Measurements from ENCODE around the gene CBX1. TPM values are rescaled to one million over a fixed set of nuclear protein-coding genes. Genes with fewer than 3 reads are reported as not detected.

CBX1 gene
- polyA plus RNA-seq, 1 donor from 2014 or later, result 363 TPM

DNA sequence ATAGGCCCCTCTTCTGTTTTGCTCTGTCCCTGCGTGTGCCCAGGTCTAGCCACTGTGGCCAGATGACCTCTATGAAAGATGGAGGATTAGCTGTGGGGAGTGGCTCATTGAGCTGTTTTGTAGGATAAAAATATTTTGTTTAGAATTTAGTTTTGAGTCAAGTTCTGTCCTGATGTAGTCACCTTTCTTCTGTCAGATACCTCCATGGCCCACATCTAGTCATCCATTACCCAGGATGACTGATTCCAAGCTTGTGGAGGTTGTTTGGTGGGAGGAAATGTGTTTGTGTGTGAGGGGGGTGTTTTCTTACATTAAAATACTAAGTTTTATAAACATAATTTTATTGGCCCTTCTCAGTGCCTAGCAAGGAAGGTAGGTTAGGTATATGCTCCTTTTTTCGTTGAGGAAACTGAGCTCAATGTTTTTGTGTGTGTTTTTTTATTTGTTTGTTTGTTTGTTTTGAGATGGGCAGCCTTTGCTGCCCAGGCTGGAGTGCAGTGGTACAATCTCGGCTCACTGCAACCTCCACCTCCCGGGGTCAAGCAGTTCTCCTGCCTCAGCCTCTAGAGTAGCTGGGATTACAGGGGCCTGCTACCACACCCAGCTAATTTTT, 22.6 kb upstream of the CBX1 start:
- Histone ChIP-seq H3K9me2 (ENCODE audit: insufficient read depth, low read length) (no peaks in the 10 kb centered on the region), H3K79me2 (replicated peaks; ENCODE audit: insufficient read depth, low read length) (no peaks in the 10 kb centered on the region), H3K27me3 (ENCODE audit: insufficient read depth, low read depth, low read length) (no peaks in the 10 kb centered on the region), H3K36me3 (ENCODE audit: insufficient read depth, low read length) (peaks cover 2% of the 10 kb centered on the region), H3K9me3 (ENCODE audit: low read length) (no peaks in the 10 kb centered on the region), H3K4me2 (ENCODE audit: low read length) (no peak overlapping the region), H3K9ac (ENCODE audit: low read length) (no peak overlapping the region), H3F3A (ENCODE audit: insufficient read depth, low read length, poor library complexity, severe bottlenecking) (no peaks in the 10 kb centered on the region), H4K20me1 (ENCODE audit: insufficient read depth) (no peaks in the 10 kb centered on the region), H3K27ac (ENCODE audit: low read length) (no peak overlapping the region), H2AFZ (ENCODE audit: low read depth, low read length) (no peak overlapping the region), H3K4me3 (ENCODE audit: low read length) (no peak overlapping the region)
- TF ChIP-seq MXI1 (conservative IDR thresholded peaks at IDR 0.05; ENCODE audit: poor library complexity, severe bottlenecking), result no peak
- TF ChIP-seq EP300 (conservative IDR thresholded peaks at IDR 0.05; ENCODE audit: poor library complexity, severe bottlenecking), result no peak

DNA sequence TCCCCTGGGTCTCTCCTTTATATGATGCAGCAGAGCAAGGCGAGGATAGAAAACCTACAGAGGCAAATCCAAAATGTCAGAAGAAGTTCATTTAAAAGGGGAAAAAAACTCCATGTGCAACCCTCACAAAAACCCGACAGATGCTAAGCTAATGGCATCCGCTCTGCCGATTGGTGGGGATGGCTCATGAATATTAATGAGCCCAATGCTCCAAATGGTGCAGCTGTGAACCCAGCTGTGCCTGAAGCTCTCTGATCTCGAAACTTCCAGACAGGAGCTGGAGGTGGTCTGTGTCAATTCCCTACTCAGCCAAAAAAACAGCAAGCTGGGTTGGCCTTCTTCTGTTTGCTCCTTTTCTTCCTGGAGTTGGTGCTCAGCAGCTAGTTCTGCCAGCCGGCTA, 21.8 kb upstream of the CBX1 start:
- Histone ChIP-seq H3K36me3 (ENCODE audit: insufficient read depth, low read length) (peaks cover 6% of the 10 kb centered on the region), H3K4me2 (ENCODE audit: low read length) (no peak overlapping the region), H3K4me3 (ENCODE audit: low read length) (no peak overlapping the region), H3F3A (ENCODE audit: insufficient read depth, low read length, poor library complexity, severe bottlenecking) (no peaks in the 10 kb centered on the region), H3K27ac (ENCODE audit: low read length) (no peak overlapping the region), H3K9ac (ENCODE audit: low read length) (no peak overlapping the region), H3K9me2 (ENCODE audit: insufficient read depth, low read length) (no peaks in the 10 kb centered on the region), H2AFZ (ENCODE audit: low read depth, low read length) (no peak overlapping the region), H3K79me2 (replicated peaks; ENCODE audit: insufficient read depth, low read length) (no peaks in the 10 kb centered on the region), H3K9me3 (ENCODE audit: low read length) (no peaks in the 10 kb centered on the region), H3K27me3 (ENCODE audit: insufficient read depth, low read depth, low read length) (no peaks in the 10 kb centered on the region), H4K20me1 (ENCODE audit: insufficient read depth) (no peaks in the 10 kb centered on the region)
- TF ChIP-seq REST (IDR thresholded peaks at IDR 0.05; ENCODE audit: borderline replicate concordance) (no peak), MXI1 (conservative IDR thresholded peaks at IDR 0.05; ENCODE audit: poor library complexity, severe bottlenecking) (no peak), TAF1 (IDR thresholded peaks at IDR 0.05; ENCODE audit: low read depth) (no peak), EP300 (conservative IDR thresholded peaks at IDR 0.05; ENCODE audit: poor library complexity, severe bottlenecking) (no peak), POLR2AphosphoS5 (IDR thresholded peaks at IDR 0.05) (no peak)

DNA sequence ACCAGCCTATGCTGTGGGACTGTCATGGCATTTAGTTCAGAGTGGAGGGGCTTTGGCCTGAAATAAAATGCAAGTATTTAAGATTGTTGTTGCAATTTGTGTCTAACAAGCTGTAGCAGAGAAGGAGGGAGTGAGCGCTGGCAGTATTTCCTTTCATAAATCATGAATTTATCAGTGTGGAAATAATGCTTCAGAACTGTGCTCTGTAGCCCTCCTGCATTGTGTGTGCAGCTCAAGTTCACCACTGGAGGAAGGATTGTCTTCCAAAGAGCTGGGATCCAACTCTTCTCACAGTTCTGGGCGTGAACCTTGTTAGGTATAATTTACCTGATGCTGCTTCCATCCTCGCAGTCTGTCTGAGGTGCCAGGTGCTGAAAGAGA, 21.4 kb upstream of the CBX1 start:
- H3K9me3 ChIP-seq (ENCODE audit: low read length), result no peaks in the 10 kb centered on the region
- no peak overlapping the region for H3K4me3 ChIP-seq (ENCODE audit: low read length)
- no peak overlapping the region for H3K4me2 ChIP-seq (ENCODE audit: low read length)
- peaks cover 6% of the 10 kb centered on the region for H3K36me3 ChIP-seq (ENCODE audit: insufficient read depth, low read length)
- H3K9ac ChIP-seq (ENCODE audit: low read length), result no peak overlapping the region
- no peaks in the 10 kb centered on the region for H3K27me3 ChIP-seq (ENCODE audit: insufficient read depth, low read depth, low read length)
- no peaks in the 10 kb centered on the region for H3F3A ChIP-seq (ENCODE audit: insufficient read depth, low read length, poor library complexity, severe bottlenecking)
- TF ChIP-seq POLR2AphosphoS5 (IDR thresholded peaks at IDR 0.05), result no peak
- TF ChIP-seq TAF1 (IDR thresholded peaks at IDR 0.05; ENCODE audit: low read depth), result no peak
- TF ChIP-seq REST (IDR thresholded peaks at IDR 0.05; ENCODE audit: borderline replicate concordance), result no peak
- TF ChIP-seq EP300 (conservative IDR thresholded peaks at IDR 0.05; ENCODE audit: poor library complexity, severe bottlenecking), result no peak
- TF ChIP-seq MXI1 (conservative IDR thresholded peaks at IDR 0.05; ENCODE audit: poor library complexity, severe bottlenecking), result no peak
- TF ChIP-seq EZH2 (IDR thresholded peaks at IDR 0.05; ENCODE audit: borderline replicate concordance, insufficient read depth, low read length, poor library complexity, severe bottlenecking), result no peak
- no peak for TF ChIP-seq SMC3 (conservative IDR thresholded peaks at IDR 0.05; ENCODE audit: poor library complexity)
- TF ChIP-seq, protein P1, sequence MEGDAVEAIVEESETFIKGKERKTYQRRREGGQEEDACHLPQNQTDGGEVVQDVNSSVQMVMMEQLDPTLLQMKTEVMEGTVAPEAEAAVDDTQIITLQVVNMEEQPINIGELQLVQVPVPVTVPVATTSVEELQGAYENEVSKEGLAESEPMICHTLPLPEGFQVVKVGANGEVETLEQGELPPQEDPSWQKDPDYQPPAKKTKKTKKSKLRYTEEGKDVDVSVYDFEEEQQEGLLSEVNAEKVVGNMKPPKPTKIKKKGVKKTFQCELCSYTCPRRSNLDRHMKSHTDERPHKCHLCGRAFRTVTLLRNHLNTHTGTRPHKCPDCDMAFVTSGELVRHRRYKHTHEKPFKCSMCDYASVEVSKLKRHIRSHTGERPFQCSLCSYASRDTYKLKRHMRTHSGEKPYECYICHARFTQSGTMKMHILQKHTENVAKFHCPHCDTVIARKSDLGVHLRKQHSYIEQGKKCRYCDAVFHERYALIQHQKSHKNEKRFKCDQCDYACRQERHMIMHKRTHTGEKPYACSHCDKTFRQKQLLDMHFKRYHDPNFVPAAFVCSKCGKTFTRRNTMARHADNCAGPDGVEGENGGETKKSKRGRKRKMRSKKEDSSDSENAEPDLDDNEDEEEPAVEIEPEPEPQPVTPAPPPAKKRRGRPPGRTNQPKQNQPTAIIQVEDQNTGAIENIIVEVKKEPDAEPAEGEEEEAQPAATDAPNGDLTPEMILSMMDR (IDR thresholded peaks at IDR 0.05; ENCODE audit: poor library complexity, severe bottlenecking), result no peak
- TF ChIP-seq RAD21 (conservative IDR thresholded peaks at IDR 0.05), result no peak
- H3K27ac ChIP-seq (ENCODE audit: low read length), result no peak overlapping the region
- no peak overlapping the region for H2AFZ ChIP-seq (ENCODE audit: low read depth, low read length)
- H4K20me1 ChIP-seq (ENCODE audit: insufficient read depth), result no peaks in the 10 kb centered on the region
- no peaks in the 10 kb centered on the region for H3K9me2 ChIP-seq (ENCODE audit: insufficient read depth, low read length)
- H3K79me2 ChIP-seq (replicated peaks; ENCODE audit: insufficient read depth, low read length), result no peaks in the 10 kb centered on the region

Data from neural cell (in vitro differentiated cells).